C4-2B (cell line): Measurements from ENCODE around the gene ABCA5.

Experiments
- ZFX ChIP-seq: fragments of 450-650 bp; IDR thresholded peaks from 2 replicates; pipeline ENCODE4 v1.6.1; 2017
- TF ChIP-seq, protein P1 (sequence below): fragments of 450-650 bp; conservative IDR thresholded peaks from 2 replicates; pipeline ENCODE4 v1.5.1; 2017; ENCODE audit warnings: mild to moderate bottlenecking

DNA sequence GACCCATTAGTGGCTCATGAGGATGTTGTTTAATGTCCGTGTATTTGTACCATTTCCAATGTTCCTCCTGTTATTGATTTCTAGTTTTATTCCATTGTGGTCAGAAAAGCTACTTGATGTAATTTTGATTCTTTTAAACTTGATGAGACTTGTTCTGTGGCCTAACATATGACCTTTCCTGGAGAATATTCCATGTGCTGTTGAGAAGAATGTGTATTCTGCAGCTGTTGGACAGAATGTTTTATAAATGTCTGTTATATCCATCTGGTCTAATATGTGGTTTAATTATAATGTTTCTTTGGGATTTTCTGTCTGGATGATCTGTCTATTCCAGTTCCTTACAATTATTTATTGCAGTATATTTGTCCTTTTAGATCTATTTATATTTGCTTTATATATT is 95.4 kb downstream of the ABCA5 start:
- TF ChIP-seq, protein P1, sequence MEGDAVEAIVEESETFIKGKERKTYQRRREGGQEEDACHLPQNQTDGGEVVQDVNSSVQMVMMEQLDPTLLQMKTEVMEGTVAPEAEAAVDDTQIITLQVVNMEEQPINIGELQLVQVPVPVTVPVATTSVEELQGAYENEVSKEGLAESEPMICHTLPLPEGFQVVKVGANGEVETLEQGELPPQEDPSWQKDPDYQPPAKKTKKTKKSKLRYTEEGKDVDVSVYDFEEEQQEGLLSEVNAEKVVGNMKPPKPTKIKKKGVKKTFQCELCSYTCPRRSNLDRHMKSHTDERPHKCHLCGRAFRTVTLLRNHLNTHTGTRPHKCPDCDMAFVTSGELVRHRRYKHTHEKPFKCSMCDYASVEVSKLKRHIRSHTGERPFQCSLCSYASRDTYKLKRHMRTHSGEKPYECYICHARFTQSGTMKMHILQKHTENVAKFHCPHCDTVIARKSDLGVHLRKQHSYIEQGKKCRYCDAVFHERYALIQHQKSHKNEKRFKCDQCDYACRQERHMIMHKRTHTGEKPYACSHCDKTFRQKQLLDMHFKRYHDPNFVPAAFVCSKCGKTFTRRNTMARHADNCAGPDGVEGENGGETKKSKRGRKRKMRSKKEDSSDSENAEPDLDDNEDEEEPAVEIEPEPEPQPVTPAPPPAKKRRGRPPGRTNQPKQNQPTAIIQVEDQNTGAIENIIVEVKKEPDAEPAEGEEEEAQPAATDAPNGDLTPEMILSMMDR, result no peak
- TF ChIP-seq ZFX, result no peak
